Stimulated activated CD4-positive, alpha-beta T cell treated with anti-CD3 and anti-CD28 coated beads, Interleukin-2, amount 100 ng/mL, for 4 hours (primary cell): ENCODE data around the gene KCNQ1OT1.

Experiments used
- DNase-seq: peaks from one replicate; pipeline ENCODE4 v3.0.0-alpha.2; 2020; ENCODE audit warnings: low read depth

The KCNQ1OT1 gene

DNA sequence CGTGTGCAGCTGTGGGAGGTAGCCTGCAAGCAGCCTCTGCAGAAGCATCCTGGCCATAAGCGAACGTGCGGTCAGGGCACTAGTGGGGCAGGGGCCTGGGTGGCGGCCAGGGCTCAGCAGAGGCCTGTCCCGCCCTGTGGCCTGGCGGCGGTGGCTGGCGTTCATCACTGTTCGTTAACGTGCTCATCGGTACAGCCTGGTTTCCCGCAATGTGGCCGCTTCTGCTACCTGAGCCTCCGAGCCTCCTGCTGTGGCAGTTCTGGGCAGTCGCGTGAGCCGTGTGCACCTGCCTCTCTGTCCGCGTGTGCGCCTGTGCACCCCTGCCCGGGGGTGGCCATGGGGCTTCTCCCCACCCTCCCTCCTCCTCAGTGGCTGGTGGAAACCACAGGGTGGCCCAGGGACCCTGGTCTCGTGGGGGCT, 117.9 kb downstream of the KCNQ1OT1 start:
- DNase-seq = no peak

- DNase-seq = no peak
Measured at GRCh38 chr11:2581151-2581930, 118.5 kb downstream of the KCNQ1OT1 start.

DNA sequence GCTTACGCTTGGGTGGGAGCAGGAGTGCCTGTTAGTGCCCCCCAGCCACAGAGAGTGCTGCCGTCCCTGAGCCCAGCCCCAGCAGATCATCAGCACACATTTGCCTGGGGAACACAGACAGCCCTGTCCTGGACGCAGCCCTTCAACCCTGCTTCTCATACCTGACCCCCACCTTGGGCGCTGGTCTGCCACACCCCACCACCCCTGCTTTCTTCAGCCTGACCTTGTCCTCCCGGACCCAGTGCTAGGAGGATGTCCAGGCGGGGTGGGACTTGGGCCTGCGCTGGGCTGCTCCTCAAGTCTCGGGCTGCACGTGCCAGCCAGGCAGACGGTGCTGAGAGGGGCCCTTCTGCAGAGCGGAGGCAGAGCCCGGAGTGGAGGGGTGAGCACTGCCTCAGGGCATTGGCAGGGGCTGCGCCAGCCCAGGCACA, 119.2 kb downstream of the KCNQ1OT1 start:
- DNase-seq = no peak

DNA sequence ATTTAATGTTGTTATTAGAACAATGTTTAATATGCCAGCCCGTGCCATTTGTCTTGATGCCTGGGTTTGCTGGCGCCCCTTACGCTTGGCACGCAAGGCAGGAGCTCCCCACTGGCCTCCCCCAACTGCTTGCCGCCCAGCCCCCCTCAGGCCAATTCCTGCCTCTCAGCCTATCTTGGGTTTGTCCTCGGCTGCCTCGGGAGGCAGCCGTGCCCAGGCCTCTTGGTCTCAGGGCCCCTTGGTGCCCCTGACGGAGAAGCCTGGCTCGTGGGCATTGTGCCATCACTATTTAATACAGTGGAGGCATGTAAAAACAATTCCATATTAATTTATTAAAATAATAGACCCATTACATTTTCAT, 119.8 kb downstream of the KCNQ1OT1 start:
- DNase-seq = no peak

DNA sequence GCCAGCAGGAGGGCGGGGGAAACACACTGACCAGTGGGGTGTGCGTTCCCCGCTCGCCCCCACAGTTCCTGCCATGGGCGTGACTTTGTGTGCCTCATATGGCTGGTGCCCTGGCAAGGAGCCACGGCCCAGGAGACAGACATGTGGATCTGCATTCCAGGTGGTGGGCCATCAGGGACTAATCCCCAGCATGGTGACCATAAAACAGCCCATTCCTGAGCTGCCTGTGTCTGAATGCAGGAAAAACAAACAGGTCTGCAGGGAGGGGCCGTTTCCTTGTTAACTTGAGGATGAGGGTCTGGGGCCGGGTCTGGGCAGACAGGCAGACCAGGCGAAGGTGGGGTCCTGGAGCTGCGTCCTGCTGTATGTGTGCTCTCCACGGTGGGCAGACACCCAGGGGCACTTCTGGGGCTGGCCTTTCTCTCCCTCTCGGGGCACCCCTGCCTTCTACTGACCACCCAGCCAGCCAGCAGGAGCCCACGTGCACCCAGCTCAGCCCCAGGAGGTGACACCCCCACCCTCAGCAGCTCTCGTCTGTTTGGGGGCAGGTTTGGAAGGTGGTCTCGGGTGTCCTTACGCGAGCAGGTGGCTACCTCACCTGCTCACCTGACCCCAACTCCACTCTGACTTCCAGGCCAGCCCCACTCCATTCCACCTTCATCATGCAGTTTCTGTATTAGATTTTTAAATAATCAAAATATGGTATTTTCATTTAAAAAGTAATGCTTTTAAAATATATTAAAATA, 120.3 kb downstream of the KCNQ1OT1 start:
- no peak for DNase-seq

- DNase-seq = no peak
Measured at GRCh38 chr11:2578929-2579270, 120.9 kb downstream of the KCNQ1OT1 start.

DNA sequence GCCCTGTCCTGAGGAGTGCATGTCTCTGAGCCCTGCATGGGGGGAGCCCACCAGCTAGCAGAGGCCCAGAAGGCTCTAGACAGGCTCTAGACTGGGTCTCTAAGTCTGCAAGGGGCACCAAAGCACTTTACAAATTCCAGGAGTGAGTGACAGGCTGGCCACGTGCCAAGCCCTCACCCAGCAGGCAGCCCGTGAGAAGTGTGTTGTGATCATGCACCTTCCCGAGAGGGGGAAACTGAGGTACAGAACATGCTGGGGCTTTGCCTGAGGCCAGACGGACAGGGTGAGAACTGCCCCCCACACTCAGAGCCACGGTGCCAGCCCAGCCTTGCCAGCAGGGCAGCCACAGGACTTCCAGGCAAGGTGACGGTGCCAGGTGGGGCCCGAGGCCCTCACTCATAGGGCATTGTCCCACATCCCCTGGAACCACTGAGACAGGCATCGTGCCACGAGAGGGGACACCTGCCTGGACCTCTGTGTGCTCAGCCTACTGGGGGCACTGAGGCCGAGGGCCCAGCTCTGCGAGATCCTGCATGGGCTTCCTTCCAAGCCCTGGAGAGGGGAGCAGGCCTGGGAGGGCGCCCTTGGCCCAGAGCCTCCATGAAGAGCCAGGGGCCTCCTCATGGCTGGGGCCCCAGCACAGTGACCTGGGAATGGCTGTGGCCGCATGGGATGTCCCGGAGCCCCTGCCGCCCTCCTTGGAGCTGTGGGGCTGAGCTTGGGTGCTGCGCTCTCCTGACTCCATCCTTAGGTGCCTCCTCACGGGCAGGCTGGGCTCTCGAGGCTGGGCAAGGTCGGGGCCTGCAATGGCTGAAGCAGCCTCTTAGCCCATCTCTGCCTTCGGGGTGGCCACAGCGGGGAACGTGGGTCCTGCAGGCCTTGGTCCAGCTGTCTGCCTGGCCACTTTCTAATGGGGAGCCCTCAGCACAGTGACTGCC, 121.5 kb downstream of the KCNQ1OT1 start:
- DNase-seq = no peak

DNA sequence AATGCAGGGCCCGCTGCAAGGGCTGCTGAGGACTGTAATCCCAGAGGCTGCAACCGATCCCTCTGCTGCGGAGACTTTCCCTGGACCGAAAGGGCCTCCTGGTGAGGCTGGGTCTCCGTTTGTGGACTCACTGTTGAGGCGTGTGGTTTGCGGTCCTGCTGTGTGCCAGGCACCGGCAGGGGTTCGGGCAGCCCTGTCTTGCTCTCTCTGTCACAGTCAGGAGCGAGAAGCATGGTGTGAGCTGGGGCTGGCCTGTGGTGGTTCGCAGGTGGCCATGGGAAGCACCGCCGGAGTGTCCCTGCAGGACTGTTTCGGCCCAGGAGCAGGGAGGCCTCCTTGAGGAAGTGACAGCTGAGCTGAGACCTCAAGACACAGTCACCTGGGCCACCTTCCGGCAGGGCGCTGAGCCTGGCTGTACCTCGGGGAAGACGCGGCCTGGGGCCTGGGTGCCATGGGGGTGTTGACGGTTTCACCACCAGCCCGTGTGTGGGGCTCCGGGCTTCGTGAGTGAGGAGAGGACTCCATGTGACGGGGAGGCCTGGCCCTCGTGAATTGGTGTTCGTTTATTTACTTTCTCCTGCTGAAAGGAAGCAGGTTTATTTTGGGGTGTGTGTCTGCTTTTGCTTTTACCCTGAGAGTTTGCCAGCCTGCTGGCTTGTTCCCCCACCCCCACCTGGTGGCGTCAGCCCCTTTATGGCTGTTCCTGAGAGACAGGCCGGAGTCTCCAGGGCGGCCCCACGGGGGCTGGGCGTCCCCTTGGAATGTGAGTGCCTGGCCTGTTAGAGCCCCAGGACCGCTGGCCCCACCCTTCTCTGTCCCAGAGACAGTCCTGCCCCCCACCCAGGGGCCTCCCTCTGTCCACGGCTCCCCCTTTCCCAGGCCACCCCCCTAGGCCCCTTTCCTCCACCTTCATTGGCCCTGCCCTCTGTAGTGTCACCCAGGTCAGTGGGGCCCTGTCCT, 122.5 kb downstream of the KCNQ1OT1 start:
- DNase-seq = no peak

GRCh38 chr11:2576549-2576948, 123.2 kb downstream of the KCNQ1OT1 start:
- DNase-seq = no peak

DNA sequence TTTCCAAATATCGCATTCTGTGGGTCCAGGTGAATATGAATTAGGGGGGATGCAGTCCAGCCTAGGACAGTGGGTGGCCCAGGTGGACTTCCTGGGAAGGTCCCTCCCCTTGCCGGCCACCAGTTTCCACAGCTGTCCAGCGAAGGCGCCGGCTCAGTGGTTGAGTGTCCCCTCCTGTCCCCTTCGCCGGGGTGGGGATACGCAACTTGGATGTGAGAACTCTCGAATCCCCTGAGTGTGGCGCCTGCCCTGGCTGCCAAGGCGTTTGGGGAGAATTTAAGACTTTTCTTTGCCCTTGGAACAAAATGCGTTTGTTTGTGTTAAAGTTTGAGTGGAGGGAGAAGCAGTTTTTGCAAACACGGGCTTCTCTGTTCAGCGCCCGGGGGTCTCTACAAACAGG, 123.7 kb downstream of the KCNQ1OT1 start:
- no peak for DNase-seq

GRCh38 chr11:2575591-2576051, 124.2 kb downstream of the KCNQ1OT1 start:
- no peak for DNase-seq

DNA sequence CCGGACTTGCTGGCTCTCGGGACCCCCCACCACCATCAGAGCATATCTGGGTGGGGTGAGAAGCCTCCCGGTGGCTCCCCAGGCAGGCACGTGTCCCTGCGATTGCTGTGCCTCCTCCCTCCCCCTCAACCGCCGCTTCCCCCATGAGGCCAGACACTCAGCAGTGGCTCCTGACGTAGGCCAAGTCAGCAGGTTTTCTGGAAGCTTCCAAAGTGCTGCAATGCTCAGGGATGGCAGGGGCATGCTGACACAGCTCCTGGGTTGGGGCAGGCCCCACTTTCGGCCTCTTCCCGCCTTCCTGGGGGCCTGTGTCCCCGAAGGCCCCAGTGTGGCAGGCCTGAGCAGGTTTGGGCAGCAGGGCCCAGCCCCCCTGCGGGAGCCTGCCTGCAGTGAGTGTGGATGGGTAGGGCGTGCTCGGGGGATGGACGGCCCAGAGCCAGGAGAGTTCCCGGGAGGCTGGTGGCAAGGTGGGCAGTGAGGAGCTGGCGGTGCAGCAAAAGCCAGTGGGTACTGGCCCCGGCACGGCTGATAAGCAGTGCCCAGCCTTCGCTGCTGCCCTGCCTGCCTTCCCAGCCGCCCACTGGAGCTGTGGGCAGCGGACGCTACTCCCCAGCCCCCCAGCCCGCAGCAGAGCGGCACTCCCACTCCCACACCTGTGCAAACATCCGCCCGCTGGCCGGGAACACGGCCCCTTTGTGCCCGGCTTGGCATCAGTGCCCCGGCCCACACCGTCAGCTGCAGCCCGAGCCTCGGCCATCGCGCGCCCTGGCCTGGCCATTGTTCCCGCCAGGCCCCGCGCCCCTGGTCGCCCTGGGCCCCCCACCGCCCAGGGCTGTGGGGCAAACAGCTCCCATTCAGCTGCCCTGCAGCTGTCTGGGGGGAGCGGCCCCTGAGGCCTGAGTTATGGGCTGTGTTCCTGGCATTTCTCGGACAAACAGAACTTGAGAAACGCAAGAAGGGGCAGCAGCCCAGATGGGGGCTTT, 125.0 kb downstream of the KCNQ1OT1 start:
- DNase-seq = no peak

GRCh38 chr11:2574043-2574552, 125.7 kb downstream of the KCNQ1OT1 start:
- no peak for DNase-seq

GRCh38 chr11:2573240-2574042, 126.4 kb downstream of the KCNQ1OT1 start:
- DNase-seq = no peak

DNA sequence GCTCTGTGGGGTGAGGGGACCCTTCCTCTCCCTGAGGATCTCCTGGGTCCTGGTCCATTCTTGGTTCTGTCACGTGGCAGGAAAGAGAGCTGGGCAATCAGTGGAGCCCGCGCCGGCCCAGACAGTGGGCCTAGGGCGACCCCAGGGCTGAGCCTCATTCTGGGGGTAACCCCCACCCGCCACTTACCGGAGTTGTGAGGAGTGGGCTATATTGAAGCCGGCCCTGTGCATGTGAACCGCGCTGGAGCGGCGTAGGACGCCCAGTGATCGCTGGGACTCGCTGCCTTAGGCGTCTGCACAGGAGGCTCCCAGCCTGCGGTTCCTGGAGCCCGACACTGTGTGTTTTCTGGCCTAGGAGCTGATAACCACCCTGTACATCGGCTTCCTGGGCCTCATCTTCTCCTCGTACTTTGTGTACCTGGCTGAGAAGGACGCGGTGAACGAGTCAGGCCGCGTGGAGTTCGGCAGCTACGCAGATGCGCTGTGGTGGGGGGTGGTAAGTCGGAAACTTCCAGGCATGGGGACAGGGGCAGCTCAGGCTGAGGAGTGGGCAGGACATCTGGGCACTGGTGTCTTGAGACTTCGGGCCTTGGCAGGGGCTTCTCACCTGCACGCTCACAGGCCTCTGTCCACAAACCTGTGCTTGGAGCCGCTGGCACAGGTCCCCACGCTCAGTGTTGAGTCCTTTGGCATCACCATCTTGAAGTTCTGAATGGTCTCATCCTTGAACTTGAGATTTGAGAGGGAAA, 127.1 kb downstream of the KCNQ1OT1 start:
- no peak for DNase-seq

DNA sequence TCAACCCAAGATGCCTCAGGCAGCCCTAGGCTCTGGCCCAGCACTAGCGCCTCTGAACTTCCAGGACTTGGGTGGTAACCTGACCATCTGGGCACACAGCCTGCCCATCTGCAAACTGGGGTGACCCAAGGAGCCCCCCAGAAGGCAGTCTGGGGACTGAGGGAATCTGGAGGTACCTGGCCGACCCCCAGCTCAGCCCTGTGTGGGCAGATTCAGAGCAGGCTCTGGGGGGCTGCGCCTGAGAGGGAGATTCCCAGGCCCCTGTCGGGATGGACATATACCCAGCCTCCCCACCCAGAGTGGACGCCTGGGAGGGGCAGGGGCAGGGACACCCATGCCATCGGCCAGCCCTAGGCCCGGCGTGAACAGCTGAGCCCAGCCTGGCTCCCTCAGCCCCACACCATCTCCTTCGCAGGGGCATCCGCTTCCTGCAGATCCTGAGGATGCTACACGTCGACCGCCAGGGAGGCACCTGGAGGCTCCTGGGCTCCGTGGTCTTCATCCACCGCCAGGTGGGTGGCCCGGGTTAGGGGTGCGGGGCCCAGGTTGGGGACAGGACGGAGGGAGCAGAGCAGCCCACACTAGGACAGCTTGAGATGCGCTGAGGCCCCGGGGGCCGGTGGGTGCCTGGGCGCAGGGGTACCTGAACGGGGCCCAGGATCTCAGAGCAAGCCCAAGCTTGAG, 128.1 kb downstream of the KCNQ1OT1 start:
- no peak for DNase-seq

DNA sequence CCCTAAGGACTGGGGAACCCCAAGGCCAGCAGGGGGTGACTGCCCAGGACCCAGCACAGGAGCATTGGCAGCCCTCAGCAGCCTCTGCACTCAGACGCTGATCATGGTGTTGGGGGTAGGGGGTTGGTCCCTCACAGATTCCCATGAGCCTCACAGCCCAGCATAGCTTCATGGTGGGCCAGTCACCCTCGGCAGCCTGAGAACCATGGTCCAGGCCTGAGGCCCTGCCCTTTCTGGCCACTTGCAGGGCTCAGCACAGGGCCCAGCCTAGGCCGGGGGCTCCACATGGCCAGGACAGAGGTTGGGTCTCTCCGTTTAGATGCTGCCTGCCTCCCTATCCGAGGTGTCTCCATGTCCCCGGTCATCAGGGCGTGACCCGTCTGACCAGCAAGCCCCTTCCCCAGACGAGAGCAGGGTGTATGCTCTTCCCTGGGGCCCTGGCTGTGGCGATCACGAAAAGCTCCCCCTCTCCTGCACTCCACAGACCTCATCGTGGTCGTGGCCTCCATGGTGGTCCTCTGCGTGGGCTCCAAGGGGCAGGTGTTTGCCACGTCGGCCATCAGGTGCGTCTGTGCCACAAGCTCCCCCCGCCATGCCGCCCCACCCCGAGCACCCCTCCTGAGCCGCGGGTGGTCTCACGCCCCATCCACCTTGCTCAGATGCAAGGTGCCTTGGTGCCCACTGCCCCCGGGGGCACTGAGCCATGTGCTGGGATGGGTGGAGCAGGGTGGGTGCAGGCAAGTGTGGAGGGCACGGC, 128.8 kb downstream of the KCNQ1OT1 start:
- DNase-seq = no peak
